Lower leg skin (tissue), 3 donors: ENCODE results near the gene MEI1.

ENCODE experiments used
- POLR2A ChIP-seq, 2 donors: fragments of 450-650 bp; IDR thresholded peaks; one replicate each; pipeline ENCODE4 v1.6.1; 2016 to 2017; ENCODE audit warnings: antibody characterized with exemption in 2 of 2, mild to moderate bottlenecking in 1 of 2, moderate library complexity in 1 of 2
- TF ChIP-seq, protein P1 (sequence below), 3 donors: fragments of 450-650 bp; IDR thresholded peaks; one replicate each; pipeline ENCODE4 v1.5.1; 2016; ENCODE audit warnings: antibody characterized with exemption in 3 of 3, mild to moderate bottlenecking in 3 of 3, moderate library complexity in 2 of 3

GRCh38 chr22:41840216-41840615 is 140.9 kb downstream of the MEI1 start:
- TF ChIP-seq POLR2A (IDR thresholded peaks at IDR 0.05): no peak
- TF ChIP-seq, protein P1, sequence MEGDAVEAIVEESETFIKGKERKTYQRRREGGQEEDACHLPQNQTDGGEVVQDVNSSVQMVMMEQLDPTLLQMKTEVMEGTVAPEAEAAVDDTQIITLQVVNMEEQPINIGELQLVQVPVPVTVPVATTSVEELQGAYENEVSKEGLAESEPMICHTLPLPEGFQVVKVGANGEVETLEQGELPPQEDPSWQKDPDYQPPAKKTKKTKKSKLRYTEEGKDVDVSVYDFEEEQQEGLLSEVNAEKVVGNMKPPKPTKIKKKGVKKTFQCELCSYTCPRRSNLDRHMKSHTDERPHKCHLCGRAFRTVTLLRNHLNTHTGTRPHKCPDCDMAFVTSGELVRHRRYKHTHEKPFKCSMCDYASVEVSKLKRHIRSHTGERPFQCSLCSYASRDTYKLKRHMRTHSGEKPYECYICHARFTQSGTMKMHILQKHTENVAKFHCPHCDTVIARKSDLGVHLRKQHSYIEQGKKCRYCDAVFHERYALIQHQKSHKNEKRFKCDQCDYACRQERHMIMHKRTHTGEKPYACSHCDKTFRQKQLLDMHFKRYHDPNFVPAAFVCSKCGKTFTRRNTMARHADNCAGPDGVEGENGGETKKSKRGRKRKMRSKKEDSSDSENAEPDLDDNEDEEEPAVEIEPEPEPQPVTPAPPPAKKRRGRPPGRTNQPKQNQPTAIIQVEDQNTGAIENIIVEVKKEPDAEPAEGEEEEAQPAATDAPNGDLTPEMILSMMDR (IDR thresholded peaks at IDR 0.05): no peak
